ENCODE data around the gene NABP1.

Gene NABP1

GRCh38 chr2:191678437-191679100 lies 633 bp downstream of the NABP1 start:
- in situ Hi-C loops (cut with HindIII; ENCODE audit: low sequenced_read_pairs): loop anchor here (5.0 kb wide), 1 partner anchor 46 kb away; no protein-coding TSS in a partner anchor

GRCh38 chr2:191679818-191680600 lies 2.1 kb downstream of the NABP1 start:
- in situ Hi-C loops (cut with HindIII; ENCODE audit: low sequenced_read_pairs): loop anchor here (5.0 kb wide), 1 partner anchor 48 kb away; no protein-coding TSS in a partner anchor

- in situ Hi-C loops (cut with HindIII; ENCODE audit: low sequenced_read_pairs): no loop called here
These were observed 2.7 kb downstream of the NABP1 start for GRCh38 chr2:191680639-191681038.

GRCh38 chr2:191682126-191682525 lies 4.2 kb downstream of the NABP1 start:
- in situ Hi-C loops (cut with HindIII; ENCODE audit: low sequenced_read_pairs): no loop called here

GRCh38 chr2:191686066-191686465 lies 8.1 kb downstream of the NABP1 start:
- in situ Hi-C loops (cut with HindIII; ENCODE audit: low sequenced_read_pairs): no loop called here

- in situ Hi-C loops (cut with HindIII; ENCODE audit: low sequenced_read_pairs): no loop called here
These were observed 8.8 kb downstream of the NABP1 start for GRCh38 chr2:191686729-191687128.

GRCh38 chr2:191687867-191688266 lies 9.9 kb downstream of the NABP1 start:
- in situ Hi-C loops (cut with HindIII; ENCODE audit: low sequenced_read_pairs): no loop called here

- in situ Hi-C loops (cut with HindIII; ENCODE audit: low sequenced_read_pairs): no loop called here
These were observed 11.2 kb downstream of the NABP1 start for GRCh38 chr2:191688934-191689695.

- in situ Hi-C loops (cut with HindIII; ENCODE audit: low sequenced_read_pairs): no loop called here
These were observed 12.4 kb downstream of the NABP1 start for GRCh38 chr2:191690327-191690726.

GRCh38 chr2:191691016-191691735 lies 13.2 kb downstream of the NABP1 start:
- in situ Hi-C loops (cut with HindIII; ENCODE audit: low sequenced_read_pairs): no loop called here

GRCh38 chr2:191691898-191692297 lies 14.0 kb downstream of the NABP1 start:
- in situ Hi-C loops (cut with HindIII; ENCODE audit: low sequenced_read_pairs): no loop called here

GRCh38 chr2:191692502-191693115 lies 14.7 kb downstream of the NABP1 start:
- in situ Hi-C loops (cut with HindIII; ENCODE audit: low sequenced_read_pairs): no loop called here

GRCh38 chr2:191693166-191693565 lies 15.2 kb downstream of the NABP1 start:
- in situ Hi-C loops (cut with HindIII; ENCODE audit: low sequenced_read_pairs): no loop called here

- in situ Hi-C loops (cut with HindIII; ENCODE audit: low sequenced_read_pairs): no loop called here
These were observed 15.8 kb downstream of the NABP1 start for GRCh38 chr2:191693778-191694177.

GRCh38 chr2:191696001-191696400 lies 18.1 kb downstream of the NABP1 start:
- in situ Hi-C loops (cut with HindIII; ENCODE audit: low sequenced_read_pairs): no loop called here

GRCh38 chr2:191696966-191697365 lies 19.0 kb downstream of the NABP1 start:
- in situ Hi-C loops (cut with HindIII; ENCODE audit: low sequenced_read_pairs): no loop called here

GRCh38 chr2:191697870-191698269 lies 19.9 kb downstream of the NABP1 start:
- in situ Hi-C loops (cut with HindIII; ENCODE audit: low sequenced_read_pairs): no loop called here

- in situ Hi-C loops (cut with HindIII; ENCODE audit: low sequenced_read_pairs): no loop called here
These were observed 21.5 kb downstream of the NABP1 start for GRCh38 chr2:191699341-191699945.

- in situ Hi-C loops (cut with HindIII; ENCODE audit: low sequenced_read_pairs): loop anchor here (25.0 kb wide), 1 partner anchor 539 kb away; the partner anchor contains the start of gene STAT4
These were observed 23.1 kb downstream of the NABP1 start for GRCh38 chr2:191701029-191701428.

GRCh38 chr2:191701696-191702095 lies 23.8 kb downstream of the NABP1 start:
- in situ Hi-C loops (cut with HindIII; ENCODE audit: low sequenced_read_pairs): loop anchor here (25.0 kb wide), 1 partner anchor 539 kb away; the partner anchor contains the start of gene STAT4

All from DLD1 (cell line).